ENCODE measurements around the gene DCUN1D5. TPM values are rescaled to one million over a fixed set of nuclear protein-coding genes. Genes with fewer than 3 reads are reported as not detected.

Gene DCUN1D5
- total and polyA plus RNA-seq, 2 of the 13 experiments (the other 11 are each of a cell fraction or from before 2014, with no cell fraction given), result 32.9 to 46.7 TPM

DNA sequence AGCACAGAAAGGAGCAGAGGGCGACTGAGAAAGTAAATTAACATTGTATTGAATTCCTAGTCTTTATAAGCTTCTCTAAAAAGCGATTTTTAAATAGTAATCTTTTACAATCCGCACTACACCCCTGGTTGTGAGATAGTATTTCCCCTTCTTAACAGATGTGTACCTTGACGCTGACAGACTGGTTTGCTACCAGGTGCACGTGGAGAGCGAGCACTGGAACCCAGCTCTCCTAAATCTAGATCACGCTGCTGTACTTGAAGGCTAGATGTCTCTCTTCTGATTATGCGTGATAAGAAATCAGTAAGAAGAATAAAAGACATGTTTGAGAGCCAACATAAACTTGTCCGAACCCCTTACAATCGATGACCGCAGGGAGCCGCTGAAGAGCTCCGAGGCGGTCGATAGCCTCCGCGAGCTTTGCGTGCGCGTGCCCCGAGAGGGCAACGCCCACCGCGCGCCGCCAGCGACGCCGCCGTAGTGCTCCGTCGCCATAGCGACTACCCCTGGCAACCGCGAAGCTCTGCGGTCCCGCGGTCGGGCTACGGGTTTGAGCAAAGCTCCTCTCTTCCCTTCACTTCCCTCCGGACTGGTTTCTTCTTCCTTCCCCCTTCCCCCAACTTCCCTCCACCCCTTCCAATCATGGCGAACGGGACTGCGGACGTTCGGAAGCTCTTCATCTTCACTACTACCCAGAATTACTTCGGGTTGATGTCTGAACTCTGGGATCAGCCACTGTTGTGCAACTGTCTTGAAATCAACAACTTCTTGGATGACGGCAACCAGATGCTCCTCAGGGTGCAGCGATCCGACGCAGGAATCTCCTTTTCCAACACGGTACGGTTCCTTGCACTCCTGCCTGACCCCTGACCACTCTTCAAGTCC, 17.2 kb upstream of the DCUN1D5 start, which contains the start of gene DYNC2H1 (continued):
- TF ChIP-seq, protein P1, sequence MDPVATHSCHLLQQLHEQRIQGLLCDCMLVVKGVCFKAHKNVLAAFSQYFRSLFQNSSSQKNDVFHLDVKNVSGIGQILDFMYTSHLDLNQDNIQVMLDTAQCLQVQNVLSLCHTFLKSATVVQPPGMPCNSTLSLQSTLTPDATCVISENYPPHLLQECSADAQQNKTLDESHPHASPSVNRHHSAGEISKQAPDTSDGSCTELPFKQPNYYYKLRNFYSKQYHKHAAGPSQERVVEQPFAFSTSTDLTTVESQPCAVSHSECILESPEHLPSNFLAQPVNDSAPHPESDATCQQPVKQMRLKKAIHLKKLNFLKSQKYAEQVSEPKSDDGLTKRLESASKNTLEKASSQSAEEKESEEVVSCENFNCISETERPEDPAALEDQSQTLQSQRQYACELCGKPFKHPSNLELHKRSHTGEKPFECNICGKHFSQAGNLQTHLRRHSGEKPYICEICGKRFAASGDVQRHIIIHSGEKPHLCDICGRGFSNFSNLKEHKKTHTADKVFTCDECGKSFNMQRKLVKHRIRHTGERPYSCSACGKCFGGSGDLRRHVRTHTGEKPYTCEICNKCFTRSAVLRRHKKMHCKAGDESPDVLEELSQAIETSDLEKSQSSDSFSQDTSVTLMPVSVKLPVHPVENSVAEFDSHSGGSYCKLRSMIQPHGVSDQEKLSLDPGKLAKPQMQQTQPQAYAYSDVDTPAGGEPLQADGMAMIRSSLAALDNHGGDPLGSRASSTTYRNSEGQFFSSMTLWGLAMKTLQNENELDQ (CRISPR knock-in tag; IDR thresholded peaks at IDR 0.05; ENCODE audit: borderline replicate concordance), result no peak
- TF ChIP-seq ZFP90 (CRISPR knock-in tag; IDR thresholded peaks at IDR 0.05; ENCODE audit: borderline replicate concordance) (peak; percentile 21; the same call in 1 of the 2 replicates), CENPT (CRISPR knock-in tag; IDR thresholded peaks at IDR 0.05; ENCODE audit: low read depth) (no peak), MIXL1 (CRISPR knock-in tag; IDR thresholded peaks at IDR 0.05) (0 out of 2 replicates have a peak, but pooled peaks have one; percentile 45), ZNF17 (CRISPR knock-in tag; IDR thresholded peaks at IDR 0.05) (no peak), GTF3A (CRISPR knock-in tag; conservative IDR thresholded peaks at IDR 0.05) (no peak), KLF6 (CRISPR knock-in tag; IDR thresholded peaks at IDR 0.05) (0 out of 2 replicates have a peak, but pooled peaks have one; percentile 48), BATF2 (CRISPR knock-in tag; IDR thresholded peaks at IDR 0.05) (no peak), ETV6 (CRISPR knock-in tag; conservative IDR thresholded peaks at IDR 0.05) (no peak), NAIF1 (CRISPR knock-in tag; IDR thresholded peaks at IDR 0.05; ENCODE audit: borderline replicate concordance) (peak; percentile 54; the same call in 1 of the 2 replicates), KLF16 (CRISPR knock-in tag; IDR thresholded peaks at IDR 0.05) (peak in 1 of 2 experiments; percentile 91; a peak in 2 of 4 replicates), ASH2L (IDR thresholded peaks at IDR 0.05; ENCODE audit: insufficient read length, low read depth, low read length) (peak; percentile 46), CBX2 (IDR thresholded peaks at IDR 0.05; ENCODE audit: low read depth, low read length) (no peak), CBX2 (CRISPR knock-in tag; IDR thresholded peaks at IDR 0.05; ENCODE audit: low read depth) (no peak), BHLHE40 (IDR thresholded peaks at IDR 0.05; ENCODE audit: low read length) (no peak), MYPOP (CRISPR knock-in tag; IDR thresholded peaks at IDR 0.05) (peak; percentile 87), ZNF343 (CRISPR knock-in tag; IDR thresholded peaks at IDR 0.05) (0 out of 2 replicates have a peak, but pooled peaks have one; percentile 35), SP1 (IDR thresholded peaks at IDR 0.05) (no peak), SP1 (CRISPR knock-in tag; IDR thresholded peaks at IDR 0.05) (peak; percentile 92), KDM5B (CRISPR knock-in tag; IDR thresholded peaks at IDR 0.05; ENCODE audit: borderline replicate concordance) (peak; percentile 53; the same call in 1 of the 2 replicates), ZNF747 (CRISPR knock-in tag; IDR thresholded peaks at IDR 0.05; ENCODE audit: borderline replicate concordance) (no peak), ZNF576 (CRISPR knock-in tag; IDR thresholded peaks at IDR 0.05) (no peak), SP2 (CRISPR knock-in tag; IDR thresholded peaks at IDR 0.05) (no peak), SUZ12 (IDR thresholded peaks at IDR 0.05; ENCODE audit: low read depth, low read length) (no peak), ZNF337 (CRISPR knock-in tag; IDR thresholded peaks at IDR 0.05; ENCODE audit: borderline replicate concordance, low read depth) (no peak), HNF4A (CRISPR knock-in tag; IDR thresholded peaks at IDR 0.05) (no peak)
